HepG2 (cell line): Measurements from ENCODE around the gene HDLBP. TPM values are rescaled to one million over a fixed set of nuclear protein-coding genes. Genes with fewer than 3 reads are reported as not detected.

Experiments
- ATAC-seq: fragments of 200-7000 bp; cut with Tn5 transposase; 3 replicates; pipeline ENCODE4 v1.9.1; 2020; ENCODE audit warnings: mild to moderate bottlenecking, moderate library complexity
- BruUV-seq: library from RNA; stranded (reverse); fragments of 400-500 nt; replicated peaks from 2 replicates; lab custom pipeline; 2021; lab: Mats Ljungman, UMichigan
- CTCF ChIA-PET: fragments of 300-600 bp; formaldehyde crosslinking; extraction: SDS; loops from one replicate; lab custom pipeline; 2021; ENCODE audit warnings: low total read pairs, inconsistent platforms, low intra/inter-chr PET ratio; lab: Yijun Ruan, JAX
- POLR2A ChIA-PET: fragments of 350-600 bp; sonication (Branson Sonifier 250); formaldehyde crosslinking; loops from one replicate; lab custom pipeline; 2020; ENCODE audit warnings: antibody characterized with exemption, inconsistent platforms; lab: Yijun Ruan, JAX
- DNase-seq: peaks from one replicate; pipeline ENCODE4 v3.0.0-alpha.2; 2015; ENCODE audit warnings: low spot score
- FAIRE-seq: peaks from 3 replicates; lab custom pipeline; 2011; peaks lifted over from hg19 to GRCh38; lab: Jason Lieb, UNC
- H2AFZ ChIP-seq: one replicate; pipeline ENCODE4 v1.6.1; 2011; ENCODE audit warnings: low read length, inconsistent platforms
- H3K27ac ChIP-seq: fragments of 300-600 bp; 3 replicates; pipeline ENCODE4 v1.8.0; 2011; ENCODE audit warnings: mixed run types, mild to moderate bottlenecking, mixed read lengths, low read length, inconsistent platforms; ENCODE audit not compliant: insufficient read depth; ENCODE audit errors: extremely low read length
- H3K27me3 ChIP-seq, 2 experiments: fragments of 200-600 bp in 1 of 2; 2 replicates in 1 of 2; 3 replicates in 1 of 2; pipeline versions ENCODE4 v1.6.0 to v1.8.0; 2011; ENCODE audit warnings: low read length in 2 of 2, mild to moderate bottlenecking in 2 of 2, moderate library complexity in 2 of 2, inconsistent platforms in 1 of 2; ENCODE audit not compliant: insufficient read depth in 2 of 2, control insufficient read depth in 1 of 2
- H3K36me3 ChIP-seq, 2 experiments: fragments of 200-600 bp in 1 of 2; replicated peaks in 1 of 2; 2 replicates in 1 of 2; 3 replicates in 1 of 2; pipeline versions ENCODE4 v1.5.1 to v1.8.0; 2011; ENCODE audit warnings: low read length in 2 of 2, inconsistent platforms in 1 of 2; ENCODE audit not compliant: insufficient read depth in 2 of 2, control insufficient read depth in 1 of 2
- H3K4me1 ChIP-seq: 2 replicates; pipeline ENCODE4 v1.5.1; 2012; ENCODE audit warnings: low read length, inconsistent platforms; ENCODE audit not compliant: insufficient read depth
- H3K4me2 ChIP-seq: 2 replicates; pipeline ENCODE4 v1.6.0; 2011; ENCODE audit warnings: low read depth, low read length, inconsistent platforms
- H3K4me3 ChIP-seq, 3 experiments: fragments of 200-600 bp in 1 of 3; sonication (generic), shearing (Covaris generic) in 1 of 3; replicated peaks in 1 of 3; 2 replicates each; pipeline ENCODE4 v1.5.1; 2011 to 2016; ENCODE audit warnings: low read length in 3 of 3, inconsistent platforms in 2 of 3, low read depth in 2 of 3, mild to moderate bottlenecking in 2 of 3, control low read depth in 1 of 3, mixed read lengths in 1 of 3; ENCODE audit not compliant: insufficient read depth in 1 of 3
- H3K79me2 ChIP-seq: one replicate; pipeline ENCODE4 v1.6.1; 2011; ENCODE audit warnings: low read length, inconsistent platforms; ENCODE audit not compliant: insufficient read depth
- H3K9ac ChIP-seq: 2 replicates; pipeline ENCODE4 v1.6.0; 2011; ENCODE audit warnings: mild to moderate bottlenecking, low read depth, low read length, inconsistent platforms; ENCODE audit not compliant: insufficient read depth
- H3K9me3 ChIP-seq: 2 replicates; pipeline ENCODE4 v1.5.1; 2012; ENCODE audit warnings: mild to moderate bottlenecking, low read length
- H4K20me1 ChIP-seq: 2 replicates; pipeline ENCODE4 v1.6.0; 2011; ENCODE audit warnings: inconsistent platforms, mild to moderate bottlenecking, low read length, moderate library complexity; ENCODE audit not compliant: insufficient read depth
- ZNF556 ChIP-seq: sonication (generic); formaldehyde crosslinking; IDR thresholded peaks from 2 replicates; pipeline ENCODE4 v1.4.0; 2020; ENCODE audit warnings: mild to moderate bottlenecking, missing genetic modification reagents, borderline replicate concordance
- ZNF687 ChIP-seq: sonication (generic); formaldehyde crosslinking; IDR thresholded peaks from 2 replicates; pipeline ENCODE4 v1.5.1; 2020; ENCODE audit warnings: mild to moderate bottlenecking, missing genetic modification reagents, moderate library complexity
- ZNF703 ChIP-seq: sonication (generic); formaldehyde crosslinking; IDR thresholded peaks from 2 replicates; pipeline ENCODE4 v1.5.1; 2020; ENCODE audit warnings: missing genetic modification reagents, mild to moderate bottlenecking, moderate library complexity, borderline replicate concordance
- WGBS: methylation state at CpG from one replicate; pipeline ENCODE4 v1.1.6; 2017; ENCODE audit warnings: low lambda C conversion rate; 5-methylcytosine and 5-hydroxymethylcytosine counted together
- in situ Hi-C: cut with HindIII; loops from 2 replicates; pipeline ENCODE4 v1.10.0; 2017; ENCODE audit warnings: low pct_unique_long_range_greater_than_20kb; ENCODE audit not compliant: extremely low pct_ligation_motif_present
- intact Hi-C: fragments of 100-400 bp; cut with micrococcal nuclease; formaldehyde crosslinking; loops from one replicate; pipeline ENCODE4 v1.10.0; 2022; ENCODE audit not compliant: unreplicated experiment
- polyA plus RNA-seq, 8 experiments: library from polyadenylated mRNA; depleted of rRNA in 3 of 8; stranded (reverse) in 7 of 8; unstranded in 1 of 8; fragments of >200 nt; fragmentation: Illumina TruSeq in 4 of 8; extraction: Trizol in 4 of 8; gene quantifications; 2 replicates each; pipeline versions ENCODE4 v1.2.1 to v1.2.3, GENCODE V29; 2011 to 2016; ENCODE audit warnings: low read depth in 4 of 8, missing spikeins in 1 of 8, mixed read lengths in 1 of 8; ENCODE audit not compliant: insufficient read depth in 1 of 8
- total RNA-seq, 5 experiments: library from RNA; depleted of rRNA; stranded (reverse); fragments of >200 nt; fragmentation: Illumina TruSeq; extraction: Trizol; gene quantifications; 2 replicates each; pipeline ENCODE4 v1.2.3, GENCODE V29; 2016; ENCODE audit warnings: low read depth in 1 of 5
- TF ChIP-seq, protein P1 (sequence below): sonication (generic); formaldehyde crosslinking; IDR thresholded peaks from 2 replicates; pipeline ENCODE4 v1.5.1; 2020; ENCODE audit warnings: missing genetic modification reagents, mild to moderate bottlenecking, borderline replicate concordance

Gene HDLBP
- total and polyA plus RNA-seq, 2 of the 13 experiments (the other 11 are each of a cell fraction or from before 2014, with no cell fraction given) = 464 to 707 TPM

GRCh38 chr2:241349941-241350340 is 34.5 kb upstream of the HDLBP start:
- in situ Hi-C loops = loop anchor here (5.0 kb wide), 1 partner anchor 33 kb away; the partner anchor contains the start of genes HDLBP and SEPTIN2
- POLR2A ChIA-PET = interaction anchor here (0.5 to 4.0 kb wide), 4 partner anchors 9 to 48 kb away, joined by 3 to 55 read pairs (median 4); partner anchors contain the start of genes HDLBP and SEPTIN2
- BruUV-seq = no TSS peak
- TF ChIP-seq, protein P1, sequence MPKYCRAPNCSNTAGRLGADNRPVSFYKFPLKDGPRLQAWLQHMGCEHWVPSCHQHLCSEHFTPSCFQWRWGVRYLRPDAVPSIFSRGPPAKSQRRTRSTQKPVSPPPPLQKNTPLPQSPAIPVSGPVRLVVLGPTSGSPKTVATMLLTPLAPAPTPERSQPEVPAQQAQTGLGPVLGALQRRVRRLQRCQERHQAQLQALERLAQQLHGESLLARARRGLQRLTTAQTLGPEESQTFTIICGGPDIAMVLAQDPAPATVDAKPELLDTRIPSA (CRISPR knock-in tag) = no peak
- TF ChIP-seq ZNF556 (CRISPR knock-in tag) = no peak
- TF ChIP-seq ZNF687 (CRISPR knock-in tag) = peak; percentile 11; the same call in 1 of the 2 replicates
- no peak for TF ChIP-seq ZNF703 (CRISPR knock-in tag)
- TF ChIP-seq, all 625 proteins: peak for 1
- Histone ChIP-seq H4K20me1 (peaks cover 29% of the 10 kb centered on the region), H3K27ac (peak overlapping the region; percentile 86), H3K4me2 (no peak overlapping the region), H3K4me3 (no peak overlapping the region), H3K9ac (no peak overlapping the region), H3K36me3 (peaks cover 21 to 74% of the 10 kb centered on the region in 2 experiments), H2AFZ (no peak overlapping the region), H3K9me3 (no peaks in the 10 kb centered on the region), H3K79me2 (peaks cover 5% of the 10 kb centered on the region), H3K4me1 (peaks cover 61% of the 10 kb centered on the region), H3K27me3 (no peaks in the 10 kb centered on the region)
- intact Hi-C loops = loop anchor here (2.0 to 10.0 kb wide), 3 partner anchors 33 to 155 kb away; partner anchors contain the start of gene STK25
- WGBS = 95% methylated on average over 8 of the region's 8 CpGs
- CTCF ChIA-PET = no interaction called here
- ATAC-seq = no peak
- FAIRE-seq = no peak
- DNase-seq = no peak
